ENCODE results near the gene PDF. TPM values are rescaled to one million over a fixed set of nuclear protein-coding genes. Genes with fewer than 3 reads are reported as not detected.

PDF gene
- total and polyA plus RNA-seq, 2 of the 13 experiments (the other 11 are each of a cell fraction or from before 2014, with no cell fraction given): 12.4 to 48.8 TPM

GRCh38 chr16:69324013-69324531 lies 6.3 kb downstream of the PDF start (continued):
- 0 out of 2 replicates have a peak, but pooled peaks have one; percentile 5 for TF ChIP-seq CTCF (CRISPR knock-in tag; IDR thresholded peaks at IDR 0.05)
- TF ChIP-seq PRDM15 (CRISPR knock-in tag; IDR thresholded peaks at IDR 0.05): no peak
- no peak for TF ChIP-seq PTBP1 (IDR thresholded peaks at IDR 0.05; ENCODE audit: low read depth, low read length, poor library complexity, severe bottlenecking)
- no peak for TF ChIP-seq FOXO1 (CRISPR knock-in tag; IDR thresholded peaks at IDR 0.05)
- TF ChIP-seq PPARG (CRISPR knock-in tag; conservative IDR thresholded peaks at IDR 0.05): no peak
- no peak for TF ChIP-seq MED1 (CRISPR knock-in tag; IDR thresholded peaks at IDR 0.05)
- no peak for TF ChIP-seq ARHGAP35 (CRISPR knock-in tag; IDR thresholded peaks at IDR 0.05; ENCODE audit: borderline replicate concordance)
- no peak for TF ChIP-seq IKZF5 (CRISPR knock-in tag; IDR thresholded peaks at IDR 0.05)
- TF ChIP-seq CCDC6 (CRISPR knock-in tag; IDR thresholded peaks at IDR 0.05): no peak
- no peak for TF ChIP-seq FOXC1 (CRISPR knock-in tag; IDR thresholded peaks at IDR 0.05; ENCODE audit: borderline replicate concordance)
- TF ChIP-seq ZNF12 (CRISPR knock-in tag; IDR thresholded peaks at IDR 0.05): no peak
- TF ChIP-seq SMAD1 (CRISPR knock-in tag; IDR thresholded peaks at IDR 0.05; ENCODE audit: borderline replicate concordance, low read depth): no peak
- TF ChIP-seq ZFAT (CRISPR knock-in tag; conservative IDR thresholded peaks at IDR 0.05): no peak
- TF ChIP-seq ZZZ3 (CRISPR knock-in tag; IDR thresholded peaks at IDR 0.05; ENCODE audit: borderline replicate concordance): no peak
- TF ChIP-seq EEA1 (CRISPR knock-in tag; IDR thresholded peaks at IDR 0.05; ENCODE audit: borderline replicate concordance): no peak
- TF ChIP-seq ZNF749 (CRISPR knock-in tag; IDR thresholded peaks at IDR 0.05; ENCODE audit: borderline replicate concordance): no peak
- TF ChIP-seq GRHL1 (CRISPR knock-in tag; conservative IDR thresholded peaks at IDR 0.05): no peak
- TF ChIP-seq MIER3 (CRISPR knock-in tag; IDR thresholded peaks at IDR 0.05; ENCODE audit: borderline replicate concordance): no peak
